K562 (cell line): Measurements from ENCODE around the gene FBP1. TPM values are rescaled to one million over a fixed set of nuclear protein-coding genes. Genes with fewer than 3 reads are reported as not detected.

ENCODE experiments used
- ATAC-seq: fragments of 200-7000 bp; cut with Tn5 transposase; 3 replicates; pipeline ENCODE4 v1.9.1; 2020; ENCODE audit warnings: moderate library complexity
- BruUV-seq: library from RNA; stranded (reverse); fragments of 400-500 nt; replicated peaks from 2 replicates; lab custom pipeline; 2021; lab: Mats Ljungman, UMichigan
- CTCF ChIA-PET: fragments of 300-600 bp; formaldehyde crosslinking; extraction: SDS; loops from one replicate; lab custom pipeline; 2021; ENCODE audit warnings: low intra/inter-chr PET ratio; lab: Yijun Ruan, JAX
- POLR2A ChIA-PET: fragments of 300-600, 350-650 bp; sonication (Branson Sonifier 250); formaldehyde crosslinking; extraction: SDS; loops from one replicate; lab custom pipeline; 2021; ENCODE audit warnings: antibody characterized with exemption, inconsistent platforms; lab: Yijun Ruan, JAX
- DNase-seq, 4 experiments: peaks; one replicate each; pipeline versions ENCODE4 v3.0.0 to v3.0.0-alpha.2; 2011 to 2018; ENCODE audit warnings: low spot score in 3 of 4, mixed read lengths in 3 of 4; ENCODE audit errors: extremely low read depth in 1 of 4
- FAIRE-seq: peaks from 2 replicates; lab custom pipeline; 2011; peaks lifted over from hg19 to GRCh38; lab: Jason Lieb, UNC
- H2AFZ ChIP-seq: 2 replicates; pipeline ENCODE4 v1.6.0; 2011; ENCODE audit warnings: low read depth, low read length, control low read depth, inconsistent platforms
- H3K27ac ChIP-seq: fragments of 200-600 bp; 3 replicates; pipeline ENCODE4 v1.8.0; 2011; ENCODE audit warnings: low read depth, mild to moderate bottlenecking, control low read depth, inconsistent platforms, low read length, moderate library complexity, mixed read lengths; ENCODE audit errors: extremely low read depth
- H3K27me3 ChIP-seq, 2 experiments: fragments of 300-600 bp in 1 of 2; 2 replicates in 1 of 2; 3 replicates in 1 of 2; pipeline versions ENCODE4 v1.6.0 to v1.8.0; 2011; ENCODE audit warnings: inconsistent platforms in 2 of 2, low read length in 2 of 2, mild to moderate bottlenecking in 1 of 2, mixed read lengths in 1 of 2, moderate library complexity in 1 of 2; ENCODE audit not compliant: control insufficient read depth in 2 of 2, insufficient read depth in 2 of 2
- H3K36me3 ChIP-seq: fragments of 300-600 bp; 3 replicates; pipeline ENCODE4 v1.8.0; 2011; ENCODE audit warnings: mild to moderate bottlenecking, low read length, inconsistent platforms; ENCODE audit not compliant: control insufficient read depth, insufficient read depth
- H3K4me1 ChIP-seq, 2 experiments: fragments of 200-600 bp in 1 of 2; replicated peaks in 1 of 2; 2 replicates in 1 of 2; 3 replicates in 1 of 2; pipeline versions ENCODE4 v1.5.1 to v1.8.0; 2011; ENCODE audit warnings: inconsistent platforms in 2 of 2, low read length in 2 of 2, mild to moderate bottlenecking in 1 of 2, mixed read lengths in 1 of 2, moderate library complexity in 1 of 2; ENCODE audit not compliant: control insufficient read depth in 2 of 2, insufficient read depth in 2 of 2
- H3K4me2 ChIP-seq: 2 replicates; pipeline ENCODE4 v1.6.1; 2011; ENCODE audit warnings: low read length, control low read depth, inconsistent platforms, mixed read lengths; ENCODE audit not compliant: insufficient read depth
- H3K4me3 ChIP-seq: fragments of 200-600 bp; sonication (generic), shearing (Covaris generic); 2 replicates; pipeline ENCODE4 v1.5.1; 2016; ENCODE audit warnings: control low read depth, inconsistent platforms
- H3K79me2 ChIP-seq: fragments of 200-600 bp; 3 replicates; pipeline ENCODE4 v1.8.0; 2011; ENCODE audit warnings: low read length, inconsistent platforms; ENCODE audit not compliant: control insufficient read depth, insufficient read depth
- H3K9ac ChIP-seq, 2 experiments: 2 replicates each; pipeline versions ENCODE4 v1.6.0 to v1.6.1; 2011; ENCODE audit warnings: low read depth in 2 of 2, low read length in 2 of 2, control low read depth in 1 of 2, inconsistent platforms in 1 of 2, mild to moderate bottlenecking in 1 of 2, mixed read lengths in 1 of 2; ENCODE audit not compliant: insufficient read depth in 1 of 2
- H3K9me1 ChIP-seq: one replicate; pipeline ENCODE4 v1.6.0; 2011; ENCODE audit warnings: inconsistent platforms, mild to moderate bottlenecking, low read length, moderate library complexity; ENCODE audit not compliant: control insufficient read depth, insufficient read depth
- H3K9me3 ChIP-seq: replicated peaks from 2 replicates; pipeline ENCODE4 v1.5.1; 2011; ENCODE audit warnings: low read depth, low read length, inconsistent platforms; ENCODE audit not compliant: control insufficient read depth, insufficient read depth
- H4K20me1 ChIP-seq: replicated peaks from 2 replicates; pipeline ENCODE4 v1.6.1; 2011; ENCODE audit warnings: low read length, inconsistent platforms, mixed read lengths; ENCODE audit not compliant: control insufficient read depth, insufficient read depth
- ARNT ChIP-seq, 2 experiments: fragments of 450-650 bp; IDR thresholded peaks; 2 replicates each; pipeline ENCODE4 v1.6.1; 2016; ENCODE audit warnings: mild to moderate bottlenecking in 1 of 2
- CHD7 ChIP-seq: fragments of 200-600 bp; sonication (generic); IDR thresholded peaks from one replicate; pipeline ENCODE4 v1.6.1; 2012; ENCODE audit warnings: mild to moderate bottlenecking, low read depth, low read length, inconsistent platforms
- GTF2F1 ChIP-seq: IDR thresholded peaks from 2 replicates; pipeline ENCODE4 v1.6.1; 2011; ENCODE audit warnings: low read depth, low read length, improper control_type of control experiment
- GTF3C2 ChIP-seq: IDR thresholded peaks from 3 replicates; pipeline ENCODE4 v1.6.1; 2011; ENCODE audit warnings: borderline replicate concordance, mild to moderate bottlenecking, moderate library complexity; ENCODE audit not compliant: insufficient read length; ENCODE audit errors: extremely low read depth
- YBX1 ChIP-seq: fragments of 450-650 bp; IDR thresholded peaks from 2 replicates; pipeline ENCODE4 v1.7.1; 2016; ENCODE audit warnings: mild to moderate bottlenecking
- ZNF280B ChIP-seq: fragments of 250-450 bp; sonication (Bioruptor Pico); IDR thresholded peaks from 2 replicates; pipeline ENCODE4 v1.5.1; 2021; ENCODE audit warnings: mild to moderate bottlenecking
- WGBS: fragments of 100-300 bp; shearing (Covaris generic); methylation state at CpG from one replicate; pipeline ENCODE4 v1.1.6; 2016; ENCODE audit warnings: low coverage, mixed read lengths; ENCODE audit not compliant: insufficient coverage; ENCODE audit errors: missing lambda C conversion rate; 5-methylcytosine and 5-hydroxymethylcytosine counted together
- in situ Hi-C: fragments of 300-500 bp; cut with MboI; formaldehyde crosslinking; loops from 4 replicates; pipeline ENCODE4 v1.15.0; 2018; ENCODE audit warnings: inconsistent platforms, mixed read lengths
- intact Hi-C: fragments of 100-400 bp; cut with micrococcal nuclease; formaldehyde crosslinking; loops from 2 replicates; pipeline ENCODE4 v1.14.2; 2022
- polyA plus RNA-seq, 8 experiments: library from polyadenylated mRNA; depleted of rRNA in 4 of 8; stranded (reverse) in 5 of 8; unstranded in 3 of 8; fragments of >200 nt; fragmentation: Nextera tagmentation in 2 of 8; fragmentation: Illumina TruSeq in 1 of 8; extraction: Ambion mirVana in 2 of 8; extraction: Trizol in 1 of 8; gene quantifications; 2 replicates each; pipeline versions ENCODE4 v1.2.1 to v1.2.3, GENCODE V29; 2011 to 2014; ENCODE audit warnings: inconsistent platforms in 1 of 8, missing spikeins in 1 of 8
- total RNA-seq, 7 experiments: library from RNA; depleted of rRNA in 6 of 7; stranded (reverse); fragments of >200 nt in 6 of 7; fragmentation: Illumina TruSeq in 2 of 7; extraction: Trizol in 2 of 7; gene quantifications; 2 replicates each; pipeline versions ENCODE4 v1.2.1 to v1.2.3, GENCODE V29; 2011 to 2021; ENCODE audit warnings: low replicate concordance in 1 of 7

Gene FBP1
- total and polyA plus RNA-seq, 9 of the 15 experiments (the other 6 are each of a cell fraction or from before 2014, with no cell fraction given), result 0.24 TPM; not detected in 8

- DNase-seq (no peak), FAIRE-seq (no peak)
- 2% methylated on average over 8 of the region's 8 CpGs for WGBS
- TF ChIP-seq GTF3C2 (no peak), YBX1 (no peak), CHD7 (no peak), ZNF280B (CRISPR knock-in tag) (no peak), GTF2F1 (no peak), ARNT (IDR thresholded peaks at IDR 0.05) (no peak)
These were observed 3.9 kb upstream of the FBP1 start for GRCh38 chr9:94643176-94643575.

More at GRCh38 chr9:94643176-94643575, 3.9 kb upstream of the FBP1 start:
- in situ Hi-C loops (no loop called here), intact Hi-C loops (no loop called here)
- ChIA-PET POLR2A (no interaction called here), CTCF (no interaction called here)
- H3K9me1 ChIP-seq, result no peaks in the 10 kb centered on the region
- no peak overlapping the region for H2AFZ ChIP-seq
- BruUV-seq, result no TSS peak
- no peak overlapping the region for H3K27ac ChIP-seq
- no peak for ATAC-seq
- H3K9ac ChIP-seq, result no peak overlapping the region
- no peaks in the 10 kb centered on the region; the same call in none of the 2 replicates for H4K20me1 ChIP-seq
- no peak overlapping the region for H3K4me2 ChIP-seq
- H3K27me3 ChIP-seq, result peaks cover 59 to 85% of the 10 kb centered on the region in 2 experiments
- H3K79me2 ChIP-seq, result no peaks in the 10 kb centered on the region
- H3K9me3 ChIP-seq, result no peaks in the 10 kb centered on the region
- H3K4me1 ChIP-seq, result peaks cover 0 to 13% of the 10 kb centered on the region in 2 experiments; a peak in 2 of 5 replicates
- H3K36me3 ChIP-seq, result no peaks in the 10 kb centered on the region
- no peak overlapping the region for H3K4me3 ChIP-seq
